ENCODE results near the gene GIMAP5. TPM values are rescaled to one million over a fixed set of nuclear protein-coding genes. Genes with fewer than 3 reads are reported as not detected.

GIMAP5 gene
- total RNA-seq, 1 donor from 2014 or later = 0.14 TPM

DNA sequence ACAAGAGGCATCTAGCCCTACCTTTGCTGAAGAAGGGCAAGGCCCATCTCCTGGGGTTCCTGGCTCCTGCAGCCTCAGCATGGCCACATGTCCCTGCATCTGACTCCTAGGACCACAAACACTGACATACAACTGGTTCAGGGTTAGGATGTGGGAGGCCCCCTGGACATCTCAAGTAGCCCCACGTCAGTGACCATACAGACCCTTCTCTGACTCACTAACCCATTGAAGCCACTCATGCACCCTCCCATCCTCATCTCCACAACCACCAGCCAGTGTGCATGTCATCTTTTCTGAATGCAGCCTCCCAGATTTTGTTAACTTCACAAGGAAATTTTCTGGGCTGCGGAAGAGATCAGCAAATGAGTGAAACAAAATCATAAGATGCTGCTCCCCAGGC is 44.7 kb downstream of the GIMAP5 start:
- H2AFZ ChIP-seq (ENCODE audit: low read depth, low read length) = no peak overlapping the region
- H3K9me3 ChIP-seq (ENCODE audit: insufficient read depth, low read depth, low read length) = no peaks in the 10 kb centered on the region
- no peak overlapping the region for H3K4me3 Mint-ChIP-seq (ENCODE audit: unreplicated experiment)
- H3K27ac Mint-ChIP-seq (ENCODE audit: unreplicated experiment) = no peak overlapping the region
- H3K79me2 ChIP-seq (ENCODE audit: insufficient read depth, low read length) = no peaks in the 10 kb centered on the region
- no peak overlapping the region for H3K27ac ChIP-seq (ENCODE audit: low read depth, low read length)
- peaks cover 2% of the 10 kb centered on the region for H3K27me3 ChIP-seq (ENCODE audit: insufficient read depth, low read length)
- no peaks in the 10 kb centered on the region for H3K9me3 Mint-ChIP-seq (ENCODE audit: unreplicated experiment)
- no peaks in the 10 kb centered on the region for H4K20me1 ChIP-seq (ENCODE audit: insufficient read depth, low read length)
- DNase-seq (ENCODE audit: low read depth) (no peak), FAIRE-seq (no peak)
- peaks cover 19% of the 10 kb centered on the region for H3K27me3 Mint-ChIP-seq (ENCODE audit: low read depth, unreplicated experiment)
- no peaks in the 10 kb centered on the region for H3K4me1 ChIP-seq (ENCODE audit: insufficient read depth, low read length)
- no peaks in the 10 kb centered on the region for H3K36me3 ChIP-seq (ENCODE audit: insufficient read depth, low read length)
- H3K4me3 ChIP-seq (ENCODE audit: insufficient read depth, low read depth, low read length) = no peak overlapping the region
- TF ChIP-seq, protein P1, sequence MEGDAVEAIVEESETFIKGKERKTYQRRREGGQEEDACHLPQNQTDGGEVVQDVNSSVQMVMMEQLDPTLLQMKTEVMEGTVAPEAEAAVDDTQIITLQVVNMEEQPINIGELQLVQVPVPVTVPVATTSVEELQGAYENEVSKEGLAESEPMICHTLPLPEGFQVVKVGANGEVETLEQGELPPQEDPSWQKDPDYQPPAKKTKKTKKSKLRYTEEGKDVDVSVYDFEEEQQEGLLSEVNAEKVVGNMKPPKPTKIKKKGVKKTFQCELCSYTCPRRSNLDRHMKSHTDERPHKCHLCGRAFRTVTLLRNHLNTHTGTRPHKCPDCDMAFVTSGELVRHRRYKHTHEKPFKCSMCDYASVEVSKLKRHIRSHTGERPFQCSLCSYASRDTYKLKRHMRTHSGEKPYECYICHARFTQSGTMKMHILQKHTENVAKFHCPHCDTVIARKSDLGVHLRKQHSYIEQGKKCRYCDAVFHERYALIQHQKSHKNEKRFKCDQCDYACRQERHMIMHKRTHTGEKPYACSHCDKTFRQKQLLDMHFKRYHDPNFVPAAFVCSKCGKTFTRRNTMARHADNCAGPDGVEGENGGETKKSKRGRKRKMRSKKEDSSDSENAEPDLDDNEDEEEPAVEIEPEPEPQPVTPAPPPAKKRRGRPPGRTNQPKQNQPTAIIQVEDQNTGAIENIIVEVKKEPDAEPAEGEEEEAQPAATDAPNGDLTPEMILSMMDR (IDR thresholded peaks at IDR 0.05; ENCODE audit: insufficient read depth, low read depth, low read length) = no peak
- no peak for TF ChIP-seq EZH2 (IDR thresholded peaks at IDR 0.05; ENCODE audit: insufficient read depth, low read length)
- peaks cover 15% of the 10 kb centered on the region for H3K4me1 Mint-ChIP-seq (ENCODE audit: low read depth, unreplicated experiment)
- H3K4me2 ChIP-seq (ENCODE audit: low read length) = no peak overlapping the region
- no peak overlapping the region for H3K9ac ChIP-seq (ENCODE audit: low read length)
- H3K36me3 Mint-ChIP-seq (ENCODE audit: low read depth, unreplicated experiment) = no peaks in the 10 kb centered on the region

DNA sequence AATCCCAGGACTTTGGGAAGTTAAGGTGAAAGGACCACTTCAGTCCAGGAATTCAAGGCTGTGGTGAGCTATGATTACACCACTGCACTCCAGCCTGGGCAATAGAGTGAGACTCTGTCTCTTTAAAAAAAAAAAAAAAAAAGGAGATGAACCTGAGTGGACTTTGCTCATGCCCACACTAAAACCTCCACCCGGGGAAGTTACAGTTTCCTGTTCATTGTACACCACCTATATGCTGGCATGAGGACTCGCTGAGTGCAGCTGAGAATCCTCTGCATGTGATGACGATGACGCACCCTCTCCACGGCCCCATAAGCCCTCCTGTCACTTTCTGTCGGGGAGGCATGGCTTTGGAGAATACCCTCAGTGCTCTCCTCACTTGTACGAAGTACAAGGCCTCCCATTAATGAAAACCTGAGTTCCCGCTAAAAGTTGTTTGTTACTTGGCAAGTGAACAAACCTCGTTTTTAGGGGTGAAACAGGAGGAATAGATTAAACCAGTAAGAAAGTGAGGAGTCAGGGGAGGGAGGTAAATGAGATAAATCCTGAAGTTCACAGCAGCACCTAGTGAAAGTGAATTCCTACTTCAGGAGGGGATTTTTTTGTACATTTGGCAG is 47.0 kb downstream of the GIMAP5 start:
- H3K9ac ChIP-seq (ENCODE audit: low read length) = no peak overlapping the region
- no peaks in the 10 kb centered on the region for H4K20me1 ChIP-seq (ENCODE audit: insufficient read depth, low read length)
- no peaks in the 10 kb centered on the region for H3K4me1 ChIP-seq (ENCODE audit: insufficient read depth, low read length)
- no peaks in the 10 kb centered on the region for H3K9me3 ChIP-seq (ENCODE audit: insufficient read depth, low read depth, low read length)
- DNase-seq (ENCODE audit: low read depth) = no peak
- TF ChIP-seq, protein P1 (IDR thresholded peaks at IDR 0.05; ENCODE audit: insufficient read depth, low read depth, low read length) = no peak
- no peak for TF ChIP-seq EZH2 (IDR thresholded peaks at IDR 0.05; ENCODE audit: insufficient read depth, low read length)
- no peak overlapping the region for H3K4me3 ChIP-seq (ENCODE audit: insufficient read depth, low read depth, low read length)
- peaks cover 30% of the 10 kb centered on the region for H3K27me3 Mint-ChIP-seq (ENCODE audit: low read depth, unreplicated experiment)
- peaks cover 15% of the 10 kb centered on the region for H3K4me1 Mint-ChIP-seq (ENCODE audit: low read depth, unreplicated experiment)
- peaks cover 2% of the 10 kb centered on the region for H3K27me3 ChIP-seq (ENCODE audit: insufficient read depth, low read length)
- H3K4me2 ChIP-seq (ENCODE audit: low read length) = no peak overlapping the region
- H2AFZ ChIP-seq (ENCODE audit: low read depth, low read length) = no peak overlapping the region
- no peaks in the 10 kb centered on the region for H3K9me3 Mint-ChIP-seq (ENCODE audit: unreplicated experiment)
- no peaks in the 10 kb centered on the region for H3K36me3 ChIP-seq (ENCODE audit: insufficient read depth, low read length)
- no peak for FAIRE-seq
- no peak overlapping the region for H3K27ac Mint-ChIP-seq (ENCODE audit: unreplicated experiment)
- H3K79me2 ChIP-seq (ENCODE audit: insufficient read depth, low read length) = no peaks in the 10 kb centered on the region
- H3K36me3 Mint-ChIP-seq (ENCODE audit: low read depth, unreplicated experiment) = peaks cover 2% of the 10 kb centered on the region
- no peak overlapping the region for H3K4me3 Mint-ChIP-seq (ENCODE audit: unreplicated experiment)
- no peak overlapping the region for H3K27ac ChIP-seq (ENCODE audit: low read depth, low read length)

DNA sequence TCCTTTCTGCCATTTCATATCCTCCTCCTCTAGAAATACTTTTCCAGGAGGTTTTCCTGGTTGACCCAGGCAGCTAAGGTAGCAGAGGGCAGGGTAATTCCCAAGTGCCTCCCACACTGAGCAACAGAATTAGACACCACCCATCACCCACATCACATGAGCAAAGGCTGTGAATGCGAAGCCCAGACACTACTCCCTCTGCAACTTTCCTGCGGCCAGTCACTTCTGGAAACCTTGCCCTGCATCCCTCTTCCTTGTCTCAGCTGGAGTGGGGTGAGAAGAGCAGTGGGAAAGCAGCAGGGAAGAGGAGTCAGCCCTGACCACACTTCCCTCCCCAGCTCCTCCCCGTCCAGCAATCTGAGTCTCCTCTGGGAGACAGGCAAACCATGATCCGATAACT is 47.7 kb downstream of the GIMAP5 start:
- Histone ChIP-seq H3K4me3 (ENCODE audit: insufficient read depth, low read depth, low read length) (no peak overlapping the region), H3K79me2 (ENCODE audit: insufficient read depth, low read length) (no peaks in the 10 kb centered on the region), H3K4me1 (ENCODE audit: insufficient read depth, low read length) (no peaks in the 10 kb centered on the region), H3K9me3 (ENCODE audit: insufficient read depth, low read depth, low read length) (no peaks in the 10 kb centered on the region), H3K36me3 (ENCODE audit: insufficient read depth, low read length) (no peaks in the 10 kb centered on the region), H3K9ac (ENCODE audit: low read length) (no peak overlapping the region), H4K20me1 (ENCODE audit: insufficient read depth, low read length) (no peaks in the 10 kb centered on the region), H3K27ac (ENCODE audit: low read depth, low read length) (no peak overlapping the region), H3K27me3 (ENCODE audit: insufficient read depth, low read length) (peaks cover 2% of the 10 kb centered on the region), H2AFZ (ENCODE audit: low read depth, low read length) (no peak overlapping the region), H3K4me2 (ENCODE audit: low read length) (no peak overlapping the region)
- H3K27me3 Mint-ChIP-seq (ENCODE audit: low read depth, unreplicated experiment) = peaks cover 33% of the 10 kb centered on the region
- no peak for FAIRE-seq
- DNase-seq (ENCODE audit: low read depth) = no peak
- H3K27ac Mint-ChIP-seq (ENCODE audit: unreplicated experiment) = no peak overlapping the region
- TF ChIP-seq EZH2 (IDR thresholded peaks at IDR 0.05; ENCODE audit: insufficient read depth, low read length) = no peak
- TF ChIP-seq, protein P1 (IDR thresholded peaks at IDR 0.05; ENCODE audit: insufficient read depth, low read depth, low read length) = no peak
- peaks cover 2% of the 10 kb centered on the region for H3K36me3 Mint-ChIP-seq (ENCODE audit: low read depth, unreplicated experiment)
- peak overlapping the region; percentile 27 for H3K4me3 Mint-ChIP-seq (ENCODE audit: unreplicated experiment)
- H3K4me1 Mint-ChIP-seq (ENCODE audit: low read depth, unreplicated experiment) = peaks cover 15% of the 10 kb centered on the region
- H3K9me3 Mint-ChIP-seq (ENCODE audit: unreplicated experiment) = no peaks in the 10 kb centered on the region
